CD8-positive, alpha-beta memory T cell (primary cell): ENCODE measurements around the gene ERBIN. TPM values are rescaled to one million over a fixed set of nuclear protein-coding genes. Genes with fewer than 3 reads are reported as not detected.

Experiments used
- CTCF ChIA-PET: fragments of 350-600 bp; sonication (Branson Sonifier 250); formaldehyde crosslinking; loops from one replicate; lab custom pipeline; 2021; ENCODE audit warnings: antibody characterized with exemption; lab: Charles Lee
- POLR2A ChIA-PET: fragments of 350-600 bp; sonication (Branson Sonifier 250); formaldehyde crosslinking; loops from one replicate; lab custom pipeline; 2021; ENCODE audit warnings: antibody characterized with exemption; lab: Charles Lee
- DNase-seq, 5 donors: peaks; one replicate each; pipeline versions ENCODE4 v3.0.0 to v3.0.0-alpha.2; 2020 to 2022; ENCODE audit warnings: mixed read lengths in 1 of 5
- H3K27ac ChIP-seq: one replicate; pipeline ENCODE4 v1.7.0; 2013; ENCODE audit warnings: low read depth, mild to moderate bottlenecking, low read length, moderate library complexity
- H3K27me3 ChIP-seq: 2 replicates; pipeline ENCODE4 v1.7.0; 2013; ENCODE audit warnings: low read length, mild to moderate bottlenecking; ENCODE audit not compliant: insufficient read depth, poor library complexity, severe bottlenecking
- H3K36me3 ChIP-seq: 2 replicates; pipeline ENCODE4 v1.7.0; 2013; ENCODE audit warnings: mild to moderate bottlenecking, low read length, moderate library complexity; ENCODE audit not compliant: insufficient read depth
- H3K4me1 ChIP-seq: 2 replicates; pipeline ENCODE4 v1.7.0; 2013; ENCODE audit warnings: mild to moderate bottlenecking, low read length, moderate library complexity; ENCODE audit not compliant: insufficient read depth
- H3K4me3 ChIP-seq: 2 replicates; pipeline ENCODE4 v1.7.0; 2013; ENCODE audit warnings: mild to moderate bottlenecking, low read length
- H3K9me3 ChIP-seq: 2 replicates; pipeline ENCODE4 v1.7.0; 2013; ENCODE audit warnings: mild to moderate bottlenecking, low read length
- H3K27ac Mint-ChIP-seq, 8 donors: one replicate each; pipeline ENCODE4 v1.8.0; 2020 to 2021; ENCODE audit warnings: mixed read lengths in 8 of 8, mild to moderate bottlenecking in 6 of 8, inconsistent platforms in 3 of 8, moderate library complexity in 3 of 8
- H3K27me3 Mint-ChIP-seq, 2 donors: one replicate each; pipeline ENCODE4 v1.8.0; 2020 to 2021; ENCODE audit warnings: mixed read lengths in 2 of 2, mild to moderate bottlenecking in 1 of 2, moderate library complexity in 1 of 2
- H3K36me3 Mint-ChIP-seq, 3 donors: one replicate each; pipeline ENCODE4 v1.8.0; 2020 to 2021; ENCODE audit warnings: mixed read lengths in 3 of 3, inconsistent platforms in 1 of 3, mild to moderate bottlenecking in 1 of 3
- H3K4me1 Mint-ChIP-seq, 3 donors: one replicate each; pipeline ENCODE4 v1.8.0; 2020 to 2021; ENCODE audit warnings: mixed read lengths in 3 of 3, inconsistent platforms in 1 of 3, mild to moderate bottlenecking in 1 of 3
- H3K4me3 Mint-ChIP-seq, 7 donors: one replicate each; pipeline ENCODE4 v1.8.0; 2020 to 2021; ENCODE audit warnings: mixed read lengths in 7 of 7, mild to moderate bottlenecking in 6 of 7, moderate library complexity in 4 of 7, inconsistent platforms in 2 of 7
- H3K9me3 Mint-ChIP-seq, 5 donors: one replicate each; pipeline ENCODE4 v1.8.0; 2020 to 2022; ENCODE audit warnings: mixed read lengths in 5 of 5, mild to moderate bottlenecking in 3 of 5, moderate library complexity in 2 of 5, inconsistent platforms in 1 of 5
- polyA plus RNA-seq: library from polyadenylated mRNA; unstranded; fragments of 300-500 nt; fragmentation: Illumina TruSeq; gene quantifications from one replicate; pipeline ENCODE4 v1.2.3, GENCODE V29; 2021
- total RNA-seq, 2 experiments: library from RNA; stranded (reverse); gene quantifications; one replicate each; pipeline ENCODE4 v1.2.3, GENCODE V29; 2021

The ERBIN gene
- total and polyA plus RNA-seq, 3 experiments from 2014 or later, result 40.9 to 49.0 (median 43.1) TPM

DNA sequence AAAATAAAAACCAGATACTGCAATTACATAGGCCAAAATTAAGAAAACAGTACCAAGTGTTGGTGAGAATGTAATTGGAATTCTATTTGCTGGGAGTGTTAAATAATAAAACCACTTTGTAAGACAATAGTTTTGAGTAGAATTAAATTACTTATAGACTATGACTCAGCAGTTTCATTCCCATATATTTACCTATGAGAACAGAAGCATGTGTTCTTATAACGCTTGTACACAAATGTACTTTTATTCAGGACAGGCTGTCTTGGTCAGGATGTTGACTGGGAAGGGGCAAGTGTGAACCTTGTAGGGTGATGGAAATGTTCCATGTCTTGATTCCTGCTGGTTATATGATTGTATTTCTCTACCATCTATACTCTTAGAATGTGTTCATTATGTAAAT, 56.3 kb downstream of the ERBIN start:
- peaks cover 8 to 27% (median 11%) of the 10 kb centered on the region in 3 donors for H3K36me3 Mint-ChIP-seq
- ChIA-PET POLR2A (no interaction called here), CTCF (no interaction called here)
- H3K27ac ChIP-seq, result no peak overlapping the region
- no peak overlapping the region for H3K4me3 Mint-ChIP-seq
- H3K4me3 ChIP-seq, result no peak overlapping the region
- H3K27me3 Mint-ChIP-seq, result no peaks in the 10 kb centered on the region
- DNase-seq, result no peak
- no peaks in the 10 kb centered on the region for H3K36me3 ChIP-seq
- no peaks in the 10 kb centered on the region for H3K9me3 Mint-ChIP-seq
- H3K4me1 Mint-ChIP-seq, result peaks cover 71 to 90% (median 89%) of the 10 kb centered on the region in 3 donors
- H3K27ac Mint-ChIP-seq, result peak overlapping the region in 2 of 8 donors; percentile 16 to 22
- no peaks in the 10 kb centered on the region for H3K27me3 ChIP-seq
- no peaks in the 10 kb centered on the region for H3K9me3 ChIP-seq
- peaks cover 31% of the 10 kb centered on the region for H3K4me1 ChIP-seq

GRCh38 chr5:65984098-65984885, 57.9 kb downstream of the ERBIN start:
- POLR2A ChIA-PET, result no interaction called here
- Histone ChIP-seq H3K4me1 (peaks cover 27% of the 10 kb centered on the region), H3K27ac (no peak overlapping the region), H3K9me3 (no peaks in the 10 kb centered on the region), H3K27me3 (no peaks in the 10 kb centered on the region), H3K4me3 (no peak overlapping the region), H3K36me3 (no peaks in the 10 kb centered on the region)
- Mint-ChIP-seq H3K27me3 (no peaks in the 10 kb centered on the region), H3K4me1 (peaks cover 65 to 82% (median 79%) of the 10 kb centered on the region in 3 donors), H3K4me3 (peak overlapping the region in 1 of 7 donors; percentile 4), H3K36me3 (peaks cover 3 to 21% (median 9%) of the 10 kb centered on the region in 3 donors), H3K9me3 (no peaks in the 10 kb centered on the region), H3K27ac (peak overlapping the region in 4 of 8 donors; percentile 22 to 77 (median 41))
- CTCF ChIA-PET, result no interaction called here
- DNase-seq, result no peak

DNA sequence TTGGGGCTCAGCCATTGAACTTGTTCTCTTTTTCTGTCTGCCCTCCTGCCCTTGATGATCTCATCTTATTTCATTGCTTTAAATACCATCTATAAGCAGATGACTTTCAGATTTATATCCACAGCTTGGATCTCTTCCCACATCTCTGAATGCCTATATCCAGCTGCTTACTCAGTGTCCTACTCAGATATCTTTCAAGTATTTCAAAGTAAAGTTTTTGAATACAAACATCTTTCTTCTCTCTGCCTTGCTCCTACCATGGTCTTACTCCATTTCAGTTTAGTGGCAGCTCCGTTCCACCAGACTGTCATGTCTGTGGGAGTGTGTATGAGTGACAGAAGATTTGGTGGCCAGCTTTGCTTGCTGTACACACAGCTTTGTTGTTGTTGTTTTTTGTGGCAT, 59.7 kb downstream of the ERBIN start:
- H3K4me1 Mint-ChIP-seq, result peaks cover 58 to 74% (median 66%) of the 10 kb centered on the region in 3 donors
- no peak for DNase-seq
- Histone ChIP-seq H3K36me3 (no peaks in the 10 kb centered on the region), H3K4me3 (no peak overlapping the region), H3K9me3 (no peaks in the 10 kb centered on the region), H3K4me1 (peaks cover 27% of the 10 kb centered on the region), H3K27ac (no peak overlapping the region), H3K27me3 (no peaks in the 10 kb centered on the region)
- H3K27me3 Mint-ChIP-seq, result no peaks in the 10 kb centered on the region
- ChIA-PET CTCF (no interaction called here), POLR2A (no interaction called here)
- no peaks in the 10 kb centered on the region for H3K9me3 Mint-ChIP-seq
- peaks cover 3 to 27% (median 6%) of the 10 kb centered on the region in 3 donors for H3K36me3 Mint-ChIP-seq
- peak overlapping the region in 6 of 8 donors; percentile 1 to 93 (median 30) for H3K27ac Mint-ChIP-seq
- no peak overlapping the region for H3K4me3 Mint-ChIP-seq

- no peaks in the 10 kb centered on the region for H3K9me3 ChIP-seq
- Mint-ChIP-seq H3K36me3 (peaks cover 3 to 30% (median 6%) of the 10 kb centered on the region in 3 donors), H3K9me3 (no peaks in the 10 kb centered on the region)
Observed at GRCh38 chr5:65986796-65987195, 60.4 kb downstream of the ERBIN start.

GRCh38 chr5:65987982-65988381, 61.6 kb downstream of the ERBIN start:
- Histone ChIP-seq H3K4me3 (no peak overlapping the region), H3K27me3 (no peaks in the 10 kb centered on the region), H3K27ac (no peak overlapping the region), H3K9me3 (no peaks in the 10 kb centered on the region), H3K36me3 (no peaks in the 10 kb centered on the region), H3K4me1 (peaks cover 17% of the 10 kb centered on the region)
- DNase-seq, result no peak
- Mint-ChIP-seq H3K9me3 (no peaks in the 10 kb centered on the region), H3K27ac (peak overlapping the region in 1 of 8 donors; percentile 42), H3K36me3 (peaks cover 3 to 40% (median 12%) of the 10 kb centered on the region in 3 donors), H3K4me1 (peaks cover 47 to 61% (median 55%) of the 10 kb centered on the region in 3 donors), H3K27me3 (no peaks in the 10 kb centered on the region), H3K4me3 (no peak overlapping the region)
- POLR2A ChIA-PET, result no interaction called here
- CTCF ChIA-PET, result no interaction called here

More at GRCh38 chr5:65986796-65987195, 60.4 kb downstream of the ERBIN start:
- Mint-ChIP-seq H3K4me3 (no peak overlapping the region), H3K27me3 (no peaks in the 10 kb centered on the region), H3K4me1 (peaks cover 52 to 67% (median 59%) of the 10 kb centered on the region in 3 donors), H3K27ac (peak overlapping the region in 3 of 8 donors; percentile 9 to 94 (median 42))
- DNase-seq, result no peak
- CTCF ChIA-PET, result no interaction called here
- Histone ChIP-seq H3K27ac (no peak overlapping the region), H3K27me3 (no peaks in the 10 kb centered on the region), H3K4me1 (peaks cover 24% of the 10 kb centered on the region), H3K36me3 (no peaks in the 10 kb centered on the region), H3K4me3 (no peak overlapping the region)
- POLR2A ChIA-PET, result no interaction called here

GRCh38 chr5:65989158-65989557, 62.8 kb downstream of the ERBIN start:
- Mint-ChIP-seq H3K27me3 (no peaks in the 10 kb centered on the region), H3K36me3 (peaks cover 3 to 40% (median 10%) of the 10 kb centered on the region in 3 donors), H3K4me3 (no peak overlapping the region), H3K9me3 (no peaks in the 10 kb centered on the region), H3K4me1 (peaks cover 44 to 58% (median 55%) of the 10 kb centered on the region in 3 donors), H3K27ac (peak overlapping the region in 6 of 8 donors; percentile 19 to 71 (median 50))
- Histone ChIP-seq H3K9me3 (no peaks in the 10 kb centered on the region), H3K4me3 (no peak overlapping the region), H3K36me3 (no peaks in the 10 kb centered on the region), H3K4me1 (peaks cover 11% of the 10 kb centered on the region), H3K27ac (no peak overlapping the region), H3K27me3 (no peaks in the 10 kb centered on the region)
- ChIA-PET CTCF (no interaction called here), POLR2A (no interaction called here)
- DNase-seq, result no peak

- no peak overlapping the region for H3K4me3 ChIP-seq
- POLR2A ChIA-PET, result no interaction called here
Observed at GRCh38 chr5:65992630-65993029, 66.3 kb downstream of the ERBIN start.

GRCh38 chr5:65994117-65994786, 67.9 kb downstream of the ERBIN start:
- Mint-ChIP-seq H3K27ac (peak overlapping the region in 4 of 8 donors; percentile 25 to 68 (median 61)), H3K4me1 (peaks cover 32 to 52% (median 49%) of the 10 kb centered on the region in 3 donors), H3K9me3 (no peaks in the 10 kb centered on the region), H3K4me3 (peak overlapping the region in 1 of 7 donors; percentile 14), H3K36me3 (peaks cover 4 to 64% (median 19%) of the 10 kb centered on the region in 3 donors), H3K27me3 (no peaks in the 10 kb centered on the region)
- no peak for DNase-seq
- no peak overlapping the region for H3K27ac ChIP-seq
- no peaks in the 10 kb centered on the region for H3K9me3 ChIP-seq
- H3K4me3 ChIP-seq, result no peak overlapping the region
- H3K4me1 ChIP-seq, result no peaks in the 10 kb centered on the region
- H3K36me3 ChIP-seq, result no peaks in the 10 kb centered on the region
- CTCF ChIA-PET, result no interaction called here
- POLR2A ChIA-PET, result interaction anchor here (0.8 kb wide), 1 partner anchor 68 kb away, joined by 3 read pairs; the partner anchor contains the start of gene ERBIN
- no peaks in the 10 kb centered on the region for H3K27me3 ChIP-seq

More at GRCh38 chr5:65992630-65993029, 66.3 kb downstream of the ERBIN start:
- no peaks in the 10 kb centered on the region for H3K36me3 ChIP-seq
- no peak for DNase-seq
- CTCF ChIA-PET, result no interaction called here
- H3K27me3 ChIP-seq, result no peaks in the 10 kb centered on the region
- H3K27ac ChIP-seq, result no peak overlapping the region
- Mint-ChIP-seq H3K36me3 (peaks cover 7 to 61% (median 23%) of the 10 kb centered on the region in 3 donors), H3K27me3 (no peaks in the 10 kb centered on the region), H3K27ac (peak overlapping the region in 1 of 8 donors; percentile 51), H3K4me3 (no peak overlapping the region), H3K4me1 (peaks cover 35 to 57% (median 50%) of the 10 kb centered on the region in 3 donors), H3K9me3 (no peaks in the 10 kb centered on the region)
- H3K4me1 ChIP-seq, result no peaks in the 10 kb centered on the region
- H3K9me3 ChIP-seq, result no peaks in the 10 kb centered on the region
